Pancreas (tissue), 10 donors: ENCODE results near the gene IRAG1. TPM values are rescaled to one million over a fixed set of nuclear protein-coding genes. Genes with fewer than 3 reads are reported as not detected.

Experiments used
- ATAC-seq, 4 donors: fragments of 200-7000 bp; cut with Tn5 transposase; one replicate each; pipeline versions ENCODE4 v1.8.0 to v1.9.1; 2020; ENCODE audit warnings: mild to moderate bottlenecking in 4 of 4, moderate library complexity in 4 of 4
- DNase-seq, 6 donors: peaks; one replicate each; pipeline ENCODE4 v3.0.0-alpha.2; 2020
- FAIRE-seq: peaks from 2 replicates; lab custom pipeline; 2012; peaks lifted over from hg19 to GRCh38; lab: Jason Lieb, UNC
- H3K27ac ChIP-seq, 4 donors: fragments of 200-600 bp; sonication (generic); 1 replicate in 3 of 4; 2 replicates in 1 of 4; pipeline versions ENCODE4 v1.5.0 to v1.8.0; 2020
- H3K27me3 ChIP-seq, 4 donors: fragments of 200-600 bp; one replicate each; pipeline ENCODE4 v1.8.0; 2021
- H3K36me3 ChIP-seq, 3 donors: fragments of 200-600 bp; sonication (generic) in 1 of 3; one replicate each; pipeline versions ENCODE4 v1.5.0 to v1.8.0; 2020 to 2021
- H3K4me1 ChIP-seq, 3 donors: fragments of 200-600 bp; one replicate each; pipeline ENCODE4 v1.8.0; 2021
- H3K4me3 ChIP-seq, 4 donors: fragments of 200-600 bp; sonication (generic) in 2 of 4; one replicate each; pipeline versions ENCODE4 v1.5.0 to v1.8.0; 2020 to 2021
- H3K9me3 ChIP-seq, 4 donors: fragments of 200-600 bp; one replicate each; pipeline ENCODE4 v1.8.0; 2021
- WGBS, 2 donors: extraction: QIAGEN DNeasy Blood & Tissue Kit; methylation state at CpG; one replicate each; pipeline ENCODE4 v1.1.7; 2013; 5-methylcytosine and 5-hydroxymethylcytosine counted together
- intact Hi-C, 3 donors: fragments of 100-400 bp; cut with DNase I; formaldehyde crosslinking; loops; one replicate each; pipeline versions ENCODE4 v1.11.1 to v1.14.2; 2022
- polyA plus RNA-seq, 2 donors: library from polyadenylated mRNA; stranded (reverse); fragments of 200-250 nt; gene quantifications; one replicate each; pipeline ENCODE4 v1.2.3, GENCODE V29; 2013
- total RNA-seq, 6 donors: library from RNA; stranded (reverse); fragmentation: NEBNext Ultra II Directional in 4 of 6; extraction: Animal tissue kit (Norgen Biotek cat#: 25700) in 4 of 6; gene quantifications; one replicate each; pipeline versions ENCODE4 v1.2.1 to v1.2.4, GENCODE V29; 2021 to 2023
- TF ChIP-seq, protein P1 (sequence below), 4 donors: fragments of 200-600 bp; sonication (generic) in 3 of 4; IDR thresholded peaks; one replicate each; pipeline versions ENCODE4 v1.5.0 to v1.8.0; 2021; ENCODE audit warnings: antibody characterized with exemption in 4 of 4
- donor health status: healthy with polysubstance abuse.
- donor health status: DM: no; HTN: no; CAD: no; lungs with moderate emphysema.
- donor health status: DM: no; HTN: no; CAD: no.
- donor health status: control.
- donor health status: control.
- donor health status: Bipolar disorder and iron deficiency.
- donor health status: DM: yes; HTN: yes; CAD: no.
- donor health status: DM: no; HTN: no; CAD: no.
- donor health status: DM: no; HTN: no; CAD: no.
- donor health status: DM: yes; HTN: yes; CAD: no.

The IRAG1 gene
- total and polyA plus RNA-seq, 8 donors: 0.59 to 5.7 (median 2.0) TPM

- ATAC-seq: no peak
- H3K4me3 ChIP-seq: no peak overlapping the region
- H3K4me1 ChIP-seq: no peaks in the 10 kb centered on the region
- no peaks in the 10 kb centered on the region for H3K36me3 ChIP-seq
- no peaks in the 10 kb centered on the region for H3K9me3 ChIP-seq
- DNase-seq: no peak
- no peaks in the 10 kb centered on the region for H3K27me3 ChIP-seq
- 64 to 72% methylated on average over 3 of the region's 3 CpGs for WGBS, 2 donors
- no peak overlapping the region for H3K27ac ChIP-seq
- TF ChIP-seq, protein P1, sequence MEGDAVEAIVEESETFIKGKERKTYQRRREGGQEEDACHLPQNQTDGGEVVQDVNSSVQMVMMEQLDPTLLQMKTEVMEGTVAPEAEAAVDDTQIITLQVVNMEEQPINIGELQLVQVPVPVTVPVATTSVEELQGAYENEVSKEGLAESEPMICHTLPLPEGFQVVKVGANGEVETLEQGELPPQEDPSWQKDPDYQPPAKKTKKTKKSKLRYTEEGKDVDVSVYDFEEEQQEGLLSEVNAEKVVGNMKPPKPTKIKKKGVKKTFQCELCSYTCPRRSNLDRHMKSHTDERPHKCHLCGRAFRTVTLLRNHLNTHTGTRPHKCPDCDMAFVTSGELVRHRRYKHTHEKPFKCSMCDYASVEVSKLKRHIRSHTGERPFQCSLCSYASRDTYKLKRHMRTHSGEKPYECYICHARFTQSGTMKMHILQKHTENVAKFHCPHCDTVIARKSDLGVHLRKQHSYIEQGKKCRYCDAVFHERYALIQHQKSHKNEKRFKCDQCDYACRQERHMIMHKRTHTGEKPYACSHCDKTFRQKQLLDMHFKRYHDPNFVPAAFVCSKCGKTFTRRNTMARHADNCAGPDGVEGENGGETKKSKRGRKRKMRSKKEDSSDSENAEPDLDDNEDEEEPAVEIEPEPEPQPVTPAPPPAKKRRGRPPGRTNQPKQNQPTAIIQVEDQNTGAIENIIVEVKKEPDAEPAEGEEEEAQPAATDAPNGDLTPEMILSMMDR (IDR thresholded peaks at IDR 0.05): no peak
- FAIRE-seq: no peak
- intact Hi-C loops: no loop called here
Observed at GRCh38 chr11:10676919-10677318, 16.6 kb downstream of the IRAG1 start.

- 37% methylated on average over 10 of the region's 10 CpGs for WGBS, 2 donors
- no peaks in the 10 kb centered on the region for H3K9me3 ChIP-seq
- no peak overlapping the region for H3K27ac ChIP-seq
- H3K36me3 ChIP-seq: no peaks in the 10 kb centered on the region
- TF ChIP-seq, protein P1 (IDR thresholded peaks at IDR 0.05): no peak
- intact Hi-C loops: no loop called here
- no peak overlapping the region for H3K4me3 ChIP-seq
- DNase-seq (no peak), ATAC-seq (peak in 3 of 4 donors; percentile 39 to 54 (median 42)), FAIRE-seq (no peak)
- no peaks in the 10 kb centered on the region for H3K27me3 ChIP-seq
- H3K4me1 ChIP-seq: no peaks in the 10 kb centered on the region
Observed at GRCh38 chr11:10674911-10675440, 18.6 kb downstream of the IRAG1 start.

- Histone ChIP-seq H3K4me1 (peaks cover 0 to under 1% (median 0%) of the 10 kb centered on the region in 3 donors), H3K9me3 (no peaks in the 10 kb centered on the region), H3K27me3 (no peaks in the 10 kb centered on the region), H3K36me3 (no peaks in the 10 kb centered on the region), H3K27ac (no peak overlapping the region), H3K4me3 (no peak overlapping the region)
- DNase-seq (no peak), FAIRE-seq (no peak), ATAC-seq (peak in 3 of 4 donors; percentile 41 to 57 (median 44))
- TF ChIP-seq, protein P1 (IDR thresholded peaks at IDR 0.05): no peak
- 34 to 44% methylated on average over 6 of the region's 6 CpGs for WGBS, 2 donors
- intact Hi-C loops: no loop called here
Observed at GRCh38 chr11:10674440-10674855, 19.1 kb downstream of the IRAG1 start.

DNA sequence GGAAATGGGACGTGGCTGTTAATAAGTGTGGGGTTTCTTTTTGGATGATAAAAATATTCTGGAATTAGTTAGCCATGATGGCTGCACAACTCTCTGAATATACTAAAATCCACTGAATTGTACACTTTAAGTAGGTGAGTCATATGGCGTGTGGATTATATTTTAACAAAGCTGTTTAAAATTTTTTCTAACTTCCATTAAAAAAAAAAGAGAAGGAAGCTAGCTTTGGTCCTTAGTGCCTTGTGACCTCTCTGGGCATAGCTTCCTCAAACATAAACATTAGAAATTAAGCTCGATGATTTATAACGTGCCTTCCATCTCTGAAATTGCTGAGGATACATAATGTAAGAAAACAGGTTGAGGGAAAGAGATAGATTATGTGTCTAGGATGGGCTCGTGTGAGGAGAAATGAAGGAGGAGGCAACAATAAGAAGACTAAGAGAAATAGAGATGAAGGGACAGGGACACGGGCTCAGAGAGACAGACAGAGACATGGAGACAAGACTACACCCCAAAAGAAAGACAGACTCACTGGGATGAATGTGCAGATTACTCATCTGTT is 20.0 kb downstream of the IRAG1 start:
- Histone ChIP-seq H3K27ac (no peak overlapping the region), H3K4me1 (peaks cover 0 to 4% (median 0%) of the 10 kb centered on the region in 3 donors), H3K27me3 (no peaks in the 10 kb centered on the region), H3K4me3 (no peak overlapping the region), H3K36me3 (no peaks in the 10 kb centered on the region), H3K9me3 (no peaks in the 10 kb centered on the region)
- no peak for FAIRE-seq
- 43 to 64% methylated on average over 6 of the region's 6 CpGs for WGBS, 2 donors
- DNase-seq: no peak
- intact Hi-C loops: no loop called here
- TF ChIP-seq, protein P1 (IDR thresholded peaks at IDR 0.05): no peak
- no peak for ATAC-seq

DNA sequence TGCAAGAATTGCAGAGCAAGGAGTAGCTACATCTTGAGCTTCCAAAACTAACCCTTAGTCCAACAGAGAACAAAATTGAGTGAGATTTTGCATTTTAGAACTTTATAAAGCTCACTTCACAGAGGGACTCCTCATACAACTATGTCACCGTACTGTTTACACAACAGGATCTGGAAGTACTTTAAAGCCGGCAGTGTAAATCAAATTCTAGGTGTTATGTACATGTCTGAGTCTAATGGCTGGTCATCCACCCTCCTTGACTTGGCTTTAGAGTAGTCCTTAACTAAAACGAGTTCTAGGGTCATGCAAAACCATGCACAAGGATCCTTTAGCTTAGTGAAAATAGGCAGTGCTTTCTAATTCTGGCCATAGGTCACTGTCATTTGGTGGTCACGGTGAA is 23.5 kb downstream of the IRAG1 start:
- intact Hi-C loops: no loop called here
- 55 to 69% methylated on average over 4 of the region's 4 CpGs for WGBS, 2 donors
- Histone ChIP-seq H3K4me3 (no peak overlapping the region), H3K27ac (no peak overlapping the region), H3K27me3 (no peaks in the 10 kb centered on the region), H3K4me1 (peaks cover 0 to 4% (median 0%) of the 10 kb centered on the region in 3 donors), H3K9me3 (no peaks in the 10 kb centered on the region), H3K36me3 (no peaks in the 10 kb centered on the region)
- FAIRE-seq: no peak
- TF ChIP-seq, protein P1 (IDR thresholded peaks at IDR 0.05): no peak
- ATAC-seq: no peak
- no peak for DNase-seq
